Thyroid gland (tissue), 4 donors: Measurements from ENCODE around the gene HNF1B. TPM values are rescaled to one million over a fixed set of nuclear protein-coding genes. Genes with fewer than 3 reads are reported as not detected.

ENCODE experiments used
- DNase-seq, 2 donors: peaks; one replicate each; pipeline ENCODE4 v3.0.0-alpha.2; 2019
- H3K27ac ChIP-seq, 3 donors: fragments of 200-600 bp; sonication (generic); 1 replicate in 2 of 3; 2 replicates in 1 of 3; pipeline ENCODE4 v1.5.1; 2016 to 2019; ENCODE audit warnings: mild to moderate bottlenecking in 1 of 3, moderate library complexity in 1 of 3
- H3K27me3 ChIP-seq: fragments of 200-600 bp; sonication (generic); one replicate; pipeline ENCODE4 v1.5.1; 2019
- H3K36me3 ChIP-seq, 2 donors: fragments of 200-600 bp; sonication (generic); one replicate each; pipeline ENCODE4 v1.5.1; 2016 to 2019
- H3K4me1 ChIP-seq, 2 donors: fragments of 200-600 bp; sonication (generic); one replicate each; pipeline ENCODE4 v1.5.1; 2017 to 2019
- H3K4me3 ChIP-seq, 3 donors: fragments of 200-600 bp; sonication (generic); replicated peaks in 1 of 3; 1 replicate in 2 of 3; 2 replicates in 1 of 3; pipeline ENCODE4 v1.5.1; 2016; ENCODE audit warnings: mild to moderate bottlenecking in 1 of 3
- H3K9me3 ChIP-seq: fragments of 200-600 bp; sonication (generic); one replicate; pipeline ENCODE4 v1.5.1; 2017
- POLR2A ChIP-seq, 2 donors: fragments of 450-650 bp; IDR thresholded peaks; one replicate each; pipeline ENCODE4 v1.6.1; 2017; ENCODE audit warnings: antibody characterized with exemption in 2 of 2, mild to moderate bottlenecking in 2 of 2, moderate library complexity in 1 of 2
- WGBS, 2 donors: methylation state at CpG; one replicate each; pipeline ENCODE4 v1.1.5; 2017; 5-methylcytosine and 5-hydroxymethylcytosine counted together
- intact Hi-C: fragments of 100-400 bp; cut with DNase I; formaldehyde crosslinking; loops from one replicate; pipeline ENCODE4 v1.15.1; 2023
- total RNA-seq, 4 donors: library from RNA; depleted of rRNA; stranded (reverse); fragments of >200 nt; gene quantifications; one replicate each; pipeline ENCODE4 v1.2.3, GENCODE V29; 2016
- TF ChIP-seq, protein P1 (sequence below), 6 experiments: fragments of 200-600 bp in 3 of 6; fragments of 450-650 bp in 3 of 6; sonication (generic) in 3 of 6; IDR thresholded peaks; one replicate each; pipeline ENCODE4 v1.5.1; 2016 to 2019; ENCODE audit warnings: antibody characterized with exemption in 6 of 6, mild to moderate bottlenecking in 2 of 6, inconsistent platforms in 1 of 6, moderate library complexity in 1 of 6

Gene HNF1B
- total RNA-seq, 4 donors from 2014 or later, result not detected

GRCh38 chr17:37699285-37699973, 45.4 kb downstream of the HNF1B start:
- no peak for TF ChIP-seq POLR2A (IDR thresholded peaks at IDR 0.05)
- TF ChIP-seq, protein P1, sequence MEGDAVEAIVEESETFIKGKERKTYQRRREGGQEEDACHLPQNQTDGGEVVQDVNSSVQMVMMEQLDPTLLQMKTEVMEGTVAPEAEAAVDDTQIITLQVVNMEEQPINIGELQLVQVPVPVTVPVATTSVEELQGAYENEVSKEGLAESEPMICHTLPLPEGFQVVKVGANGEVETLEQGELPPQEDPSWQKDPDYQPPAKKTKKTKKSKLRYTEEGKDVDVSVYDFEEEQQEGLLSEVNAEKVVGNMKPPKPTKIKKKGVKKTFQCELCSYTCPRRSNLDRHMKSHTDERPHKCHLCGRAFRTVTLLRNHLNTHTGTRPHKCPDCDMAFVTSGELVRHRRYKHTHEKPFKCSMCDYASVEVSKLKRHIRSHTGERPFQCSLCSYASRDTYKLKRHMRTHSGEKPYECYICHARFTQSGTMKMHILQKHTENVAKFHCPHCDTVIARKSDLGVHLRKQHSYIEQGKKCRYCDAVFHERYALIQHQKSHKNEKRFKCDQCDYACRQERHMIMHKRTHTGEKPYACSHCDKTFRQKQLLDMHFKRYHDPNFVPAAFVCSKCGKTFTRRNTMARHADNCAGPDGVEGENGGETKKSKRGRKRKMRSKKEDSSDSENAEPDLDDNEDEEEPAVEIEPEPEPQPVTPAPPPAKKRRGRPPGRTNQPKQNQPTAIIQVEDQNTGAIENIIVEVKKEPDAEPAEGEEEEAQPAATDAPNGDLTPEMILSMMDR (IDR thresholded peaks at IDR 0.05), result no peak
- Histone ChIP-seq H3K9me3 (no peaks in the 10 kb centered on the region), H3K4me1 (peaks cover 0 to 36% of the 10 kb centered on the region in 2 donors), H3K27me3 (no peaks in the 10 kb centered on the region), H3K4me3 (no peak overlapping the region), H3K27ac (no peak overlapping the region), H3K36me3 (no peaks in the 10 kb centered on the region)
- 83 to 87% methylated on average over 4 to 10 of the region's 10 CpGs for WGBS, 2 donors
- intact Hi-C loops, result no loop called here
- no peak for DNase-seq

DNA sequence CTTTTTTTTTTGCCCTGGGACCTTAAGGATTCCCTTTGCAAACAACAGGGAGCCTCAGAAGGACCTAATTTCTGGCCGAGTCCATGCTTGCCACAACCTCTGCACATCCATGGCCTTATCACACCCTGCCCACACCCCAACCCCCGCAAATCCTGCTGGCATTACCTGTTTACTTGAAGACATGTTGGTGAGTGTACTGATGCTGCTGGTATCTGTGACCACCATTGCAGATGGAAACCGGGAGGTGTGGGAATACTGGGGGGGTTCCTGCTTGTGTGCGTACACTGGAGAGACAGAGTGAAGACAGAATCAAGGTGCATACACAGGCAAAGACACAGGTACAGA, 46.0 kb downstream of the HNF1B start:
- 93 to 94% methylated on average over 4 of the region's 4 CpGs for WGBS, 2 donors
- no peak for TF ChIP-seq POLR2A (IDR thresholded peaks at IDR 0.05)
- TF ChIP-seq, protein P1 (IDR thresholded peaks at IDR 0.05), result no peak
- no peak for DNase-seq
- peaks cover 0 to 36% of the 10 kb centered on the region in 2 donors for H3K4me1 ChIP-seq
- H3K9me3 ChIP-seq, result no peaks in the 10 kb centered on the region
- no peak overlapping the region for H3K27ac ChIP-seq
- intact Hi-C loops, result no loop called here
- no peak overlapping the region for H3K4me3 ChIP-seq
- H3K27me3 ChIP-seq, result no peaks in the 10 kb centered on the region
- H3K36me3 ChIP-seq, result no peaks in the 10 kb centered on the region

DNA sequence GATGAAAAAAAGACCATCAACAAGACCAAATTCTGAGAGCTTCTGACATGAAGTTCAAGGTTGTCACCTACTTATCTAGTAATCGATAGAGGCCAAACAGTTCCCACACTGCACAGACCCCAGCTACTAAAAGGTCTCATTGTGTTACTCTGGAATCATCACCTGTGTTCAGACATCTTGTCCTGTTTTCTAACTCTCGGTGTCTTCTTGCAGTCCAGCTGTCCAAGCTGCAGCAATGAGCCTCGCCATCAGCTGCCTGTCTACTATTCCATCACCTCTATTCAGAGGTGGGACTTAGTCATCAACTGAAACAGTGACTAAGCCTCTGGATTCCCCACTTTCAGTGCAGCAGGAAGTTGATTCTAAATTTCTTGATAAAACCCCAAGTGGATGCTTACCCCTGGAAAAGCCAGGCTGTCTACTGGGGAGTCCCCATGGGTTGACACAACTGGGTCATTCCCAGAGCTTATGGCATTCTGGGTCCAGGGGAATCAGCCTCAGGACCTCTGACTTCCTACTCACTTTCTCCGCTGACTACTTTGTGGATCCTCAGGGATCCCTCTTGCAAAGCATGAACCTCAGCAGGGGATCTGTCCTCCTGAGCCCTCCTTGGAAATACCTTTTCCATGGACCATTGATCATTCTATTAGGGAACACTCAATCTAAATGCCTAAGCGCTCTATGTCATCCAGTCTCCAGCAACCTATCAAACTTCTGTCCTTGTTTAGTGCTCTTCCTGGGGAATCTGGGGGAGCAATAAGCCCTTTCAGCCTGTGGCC, 46.5 kb downstream of the HNF1B start:
- intact Hi-C loops, result no loop called here
- Histone ChIP-seq H3K9me3 (no peaks in the 10 kb centered on the region), H3K4me3 (no peak overlapping the region), H3K4me1 (peaks cover 0 to 40% of the 10 kb centered on the region in 2 donors), H3K27ac (no peak overlapping the region), H3K27me3 (no peaks in the 10 kb centered on the region), H3K36me3 (no peaks in the 10 kb centered on the region)
- TF ChIP-seq POLR2A (IDR thresholded peaks at IDR 0.05), result no peak
- TF ChIP-seq, protein P1 (IDR thresholded peaks at IDR 0.05), result no peak
- 86 to 95% methylated on average over 5 of the region's 5 CpGs for WGBS, 2 donors
- DNase-seq, result no peak

GRCh38 chr17:37697381-37697780, 47.5 kb downstream of the HNF1B start:
- H3K9me3 ChIP-seq, result no peaks in the 10 kb centered on the region
- H3K4me3 ChIP-seq, result no peak overlapping the region
- TF ChIP-seq, protein P1 (IDR thresholded peaks at IDR 0.05), result no peak
- intact Hi-C loops, result no loop called here
- peaks cover 0 to 36% of the 10 kb centered on the region in 2 donors for H3K4me1 ChIP-seq
- no peak overlapping the region for H3K27ac ChIP-seq
- 46 to 58% methylated on average over 8 of the region's 8 CpGs for WGBS, 2 donors
- H3K36me3 ChIP-seq, result no peaks in the 10 kb centered on the region
- DNase-seq, result no peak
- H3K27me3 ChIP-seq, result no peaks in the 10 kb centered on the region

DNA sequence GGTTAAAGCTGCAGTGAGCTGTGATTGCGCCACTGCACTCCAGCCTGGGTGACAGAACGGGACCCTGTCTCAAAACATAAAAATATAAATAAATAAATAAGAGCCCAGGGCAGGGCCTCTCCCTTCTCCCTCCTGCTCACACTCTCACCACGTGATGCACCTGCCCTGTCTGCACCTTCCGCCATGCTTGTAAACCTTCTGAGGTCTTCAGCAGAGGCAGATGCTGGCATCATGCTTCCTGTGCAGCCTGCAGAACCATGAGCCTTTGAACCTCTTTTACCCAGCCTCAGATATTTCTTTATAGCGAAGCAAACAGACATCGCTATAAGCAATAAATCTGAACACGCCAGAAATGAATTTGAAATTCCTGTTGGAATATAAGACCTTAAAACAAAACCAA, 48.5 kb downstream of the HNF1B start:
- 92 to 93% methylated on average over 7 of the region's 7 CpGs for WGBS, 2 donors
- DNase-seq, result no peak
- no peaks in the 10 kb centered on the region for H3K36me3 ChIP-seq
- H3K27ac ChIP-seq, result no peak overlapping the region
- TF ChIP-seq POLR2A (IDR thresholded peaks at IDR 0.05), result no peak
- no peaks in the 10 kb centered on the region for H3K27me3 ChIP-seq
- no peaks in the 10 kb centered on the region for H3K9me3 ChIP-seq
- H3K4me3 ChIP-seq, result no peak overlapping the region
- intact Hi-C loops, result no loop called here
- H3K4me1 ChIP-seq, result peaks cover 0 to 30% of the 10 kb centered on the region in 2 donors
